Choroid plexus epithelial cell (primary cell): ENCODE data around the gene CDKN1B.
A peak's percentile ranks its signal among the peaks of the same experiment; 100 is the strongest.

Experiments used
- DNase-seq: peaks from one replicate; pipeline ENCODE4 v3.0.0-alpha.2; 2010; ENCODE audit warnings: low read depth
- H3K4me3 ChIP-seq: 2 replicates; pipeline ENCODE4 v1.5.1; 2011; ENCODE audit warnings: low read depth, mild to moderate bottlenecking, control low read depth, low read length, moderate library complexity
- CTCF ChIP-seq: conservative IDR thresholded peaks from 2 replicates; pipeline ENCODE4 v1.5.1; 2011; ENCODE audit warnings: low read depth, mild to moderate bottlenecking, control low read depth, inconsistent platforms, low read length, moderate library complexity

CDKN1B gene

GRCh38 chr12:12722435-12723148, 5.4 kb downstream of the CDKN1B start:
- DNase-seq, result peak; percentile 54
- no peak for TF ChIP-seq CTCF
- H3K4me3 ChIP-seq, result peak overlapping the region; percentile 92

- DNase-seq, result peak; percentile 25
- TF ChIP-seq CTCF, result no peak
- peak overlapping the region; percentile 92 for H3K4me3 ChIP-seq
These were observed 6.0 kb downstream of the CDKN1B start for GRCh38 chr12:12723149-12723680.

GRCh38 chr12:12723681-12724420, 6.7 kb downstream of the CDKN1B start:
- peak; percentile 36 for DNase-seq

GRCh38 chr12:12724421-12725085, 7.4 kb downstream of the CDKN1B start:
- TF ChIP-seq CTCF, result no peak
- DNase-seq, result peak; percentile 26
- peak overlapping the region; percentile 92 for H3K4me3 ChIP-seq

More at GRCh38 chr12:12723681-12724420, 6.7 kb downstream of the CDKN1B start:
- no peak for TF ChIP-seq CTCF
- peak overlapping the region; percentile 92 for H3K4me3 ChIP-seq

- TF ChIP-seq CTCF, result no peak
- DNase-seq, result peak; percentile 100
These were observed 8.2 kb downstream of the CDKN1B start for GRCh38 chr12:12725086-12725955.

GRCh38 chr12:12725956-12726554, 8.9 kb downstream of the CDKN1B start:
- H3K4me3 ChIP-seq, result peak overlapping the region; percentile 92
- TF ChIP-seq CTCF, result no peak
- no peak for DNase-seq

More at GRCh38 chr12:12725086-12725955, 8.2 kb downstream of the CDKN1B start:
- H3K4me3 ChIP-seq, result peak overlapping the region; percentile 92
